ENCODE measurements around the gene ABCC8.

The ABCC8 gene

DNA sequence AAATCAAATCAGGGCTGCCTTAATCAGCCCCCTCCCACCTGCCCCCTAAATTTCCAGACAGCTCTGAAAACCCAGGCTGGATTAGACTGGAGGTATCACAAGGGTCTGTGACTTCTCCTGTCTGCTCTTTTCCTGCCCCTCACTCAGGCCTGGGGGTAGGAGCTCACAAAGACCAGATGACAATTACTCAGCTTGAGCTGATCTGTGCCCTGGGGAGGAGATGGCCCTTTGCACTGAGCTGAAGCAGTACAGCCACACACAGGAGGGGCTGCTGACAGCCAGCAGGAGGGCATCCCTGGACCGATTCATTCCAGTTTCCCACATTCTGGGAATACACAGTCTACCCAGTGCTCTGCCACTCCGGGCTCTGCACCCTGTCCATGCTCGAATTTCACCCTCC, 4.2 kb downstream of the ABCC8 start:
- no peak for DNase-seq (ENCODE audit: low read depth in 3 of 3)

DNA sequence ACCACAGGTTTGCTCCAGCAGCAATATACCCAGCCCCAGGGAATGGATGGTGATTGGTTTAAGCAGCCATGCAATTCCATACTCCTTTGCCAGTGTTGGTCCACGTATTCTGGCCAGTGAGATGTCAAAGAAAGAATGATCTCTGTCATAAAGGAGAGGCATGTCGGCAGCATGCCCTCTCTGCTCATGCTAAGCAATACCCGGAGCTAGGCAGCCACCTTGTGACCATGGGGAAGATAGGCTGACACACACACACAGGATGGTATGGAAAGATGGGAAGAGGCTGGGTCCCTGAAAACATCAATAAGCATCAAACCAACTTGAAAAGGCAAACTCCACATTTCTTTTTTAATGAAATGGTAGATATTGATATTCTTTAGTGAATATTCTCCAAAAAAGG, 5.1 kb downstream of the ABCC8 start:
- no peak for DNase-seq (ENCODE audit: low read depth in 3 of 3)

DNA sequence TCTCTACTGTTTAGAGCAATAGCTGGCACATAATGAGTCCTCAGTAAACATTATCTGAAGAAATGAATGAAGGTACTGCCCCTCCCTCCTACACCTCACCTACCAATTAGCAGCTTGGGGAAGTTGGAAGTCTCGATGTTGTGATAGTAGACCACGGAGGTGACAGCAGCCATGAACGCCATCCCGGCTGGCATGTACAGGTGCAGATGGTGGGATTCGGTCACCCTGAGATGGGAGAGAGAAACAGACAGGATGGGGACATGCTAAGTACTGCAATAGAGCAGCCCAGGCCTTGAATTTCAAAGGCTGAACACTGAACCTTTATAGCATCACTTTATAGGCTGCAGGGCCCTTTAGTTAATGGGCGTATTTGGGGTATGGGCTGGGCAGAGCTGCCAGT, 6.6 kb downstream of the ABCC8 start:
- no peak for DNase-seq (ENCODE audit: low read depth in 3 of 3)

DNA sequence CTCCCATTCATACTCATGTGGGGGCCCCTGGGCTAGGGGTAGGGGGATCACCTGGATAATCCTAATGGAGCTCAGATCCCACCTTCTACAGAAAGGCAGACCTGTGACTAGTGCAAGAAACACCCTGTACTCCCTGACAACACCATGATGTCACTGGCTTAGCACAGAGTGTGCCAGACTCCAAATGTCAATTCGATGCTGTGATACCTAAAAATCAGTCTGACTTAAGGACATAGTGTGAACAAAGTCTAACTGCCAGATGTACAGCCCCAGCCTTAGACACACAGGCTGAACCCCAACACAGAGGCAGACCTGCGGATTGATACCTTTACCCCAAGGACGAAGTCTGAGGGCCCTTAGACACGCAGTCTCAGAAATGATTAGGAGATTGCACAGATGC, 8.5 kb downstream of the ABCC8 start:
- no peak for DNase-seq (ENCODE audit: low read depth in 3 of 3)

DNA sequence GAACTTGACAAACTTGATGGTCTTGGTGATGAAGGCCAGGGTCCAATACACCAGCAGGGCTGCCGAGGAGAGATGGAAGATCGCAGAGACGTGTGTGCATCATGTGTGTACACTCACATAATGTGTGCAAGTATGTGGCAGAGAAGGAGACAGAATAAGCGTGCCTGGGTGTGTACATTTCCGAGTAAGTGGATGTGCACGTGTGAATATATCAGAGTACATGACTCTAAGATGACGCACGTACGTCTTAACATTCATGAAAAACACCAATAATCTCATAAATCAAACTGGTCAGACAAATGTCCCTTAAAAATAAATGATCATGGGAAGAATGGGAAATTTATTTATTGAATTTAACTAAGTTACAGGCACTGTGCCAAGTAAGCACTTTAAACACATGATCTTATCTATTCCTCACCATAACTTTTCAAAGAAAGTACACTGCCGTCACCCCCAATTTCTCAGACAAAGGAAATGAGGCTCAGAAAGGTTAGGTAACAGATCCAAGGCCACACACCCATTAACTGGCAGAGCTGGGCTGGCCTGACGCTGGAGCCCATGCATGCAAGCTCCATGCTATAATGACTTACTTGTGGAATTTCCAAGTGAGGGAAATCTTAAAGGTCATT, 13.0 kb downstream of the ABCC8 start:
- DNase-seq (ENCODE audit: low read depth in 3 of 3), result no peak

DNA sequence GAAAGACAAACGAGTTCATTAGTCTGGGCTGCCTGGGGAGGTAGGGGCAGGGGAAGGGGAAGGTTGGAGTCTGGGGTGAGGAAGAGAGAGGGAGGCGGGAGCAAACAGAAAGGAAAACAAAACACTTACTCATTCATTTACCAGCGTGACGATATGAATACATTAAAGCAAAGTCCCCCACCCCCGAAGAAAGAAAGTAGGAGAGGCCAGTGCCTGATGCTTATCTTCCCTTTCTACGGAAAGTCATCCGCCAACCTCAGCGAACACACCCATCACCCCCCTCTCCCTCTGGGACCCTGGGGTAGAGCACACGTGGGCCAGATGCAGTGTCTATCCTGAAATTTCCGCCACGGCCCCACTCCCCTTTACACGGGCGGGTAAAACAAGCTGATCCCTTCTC, 13.7 kb downstream of the ABCC8 start:
- DNase-seq (ENCODE audit: low read depth in 3 of 3), result no peak

DNA sequence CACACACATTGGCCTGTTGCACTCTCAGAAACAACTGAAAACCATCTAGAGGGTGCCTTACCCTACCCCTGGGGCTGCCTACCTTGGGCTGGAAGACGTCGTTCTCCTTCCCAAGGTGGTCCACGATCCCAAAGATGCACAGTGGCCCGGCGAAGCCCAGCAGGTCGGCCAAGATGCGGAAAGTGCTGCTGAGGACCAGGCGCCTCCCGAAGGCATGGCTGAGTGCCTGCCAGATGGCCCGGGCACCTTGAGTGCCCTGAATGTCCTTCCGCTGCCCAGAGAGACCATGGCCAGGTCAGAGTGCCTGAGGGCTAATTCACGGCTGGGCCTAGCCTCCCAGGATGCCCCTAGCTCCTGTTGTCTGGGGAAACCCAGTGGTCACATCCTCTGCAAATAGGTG, 16.2 kb downstream of the ABCC8 start:
- DNase-seq (ENCODE audit: low read depth in 3 of 3), result no peak

DNA sequence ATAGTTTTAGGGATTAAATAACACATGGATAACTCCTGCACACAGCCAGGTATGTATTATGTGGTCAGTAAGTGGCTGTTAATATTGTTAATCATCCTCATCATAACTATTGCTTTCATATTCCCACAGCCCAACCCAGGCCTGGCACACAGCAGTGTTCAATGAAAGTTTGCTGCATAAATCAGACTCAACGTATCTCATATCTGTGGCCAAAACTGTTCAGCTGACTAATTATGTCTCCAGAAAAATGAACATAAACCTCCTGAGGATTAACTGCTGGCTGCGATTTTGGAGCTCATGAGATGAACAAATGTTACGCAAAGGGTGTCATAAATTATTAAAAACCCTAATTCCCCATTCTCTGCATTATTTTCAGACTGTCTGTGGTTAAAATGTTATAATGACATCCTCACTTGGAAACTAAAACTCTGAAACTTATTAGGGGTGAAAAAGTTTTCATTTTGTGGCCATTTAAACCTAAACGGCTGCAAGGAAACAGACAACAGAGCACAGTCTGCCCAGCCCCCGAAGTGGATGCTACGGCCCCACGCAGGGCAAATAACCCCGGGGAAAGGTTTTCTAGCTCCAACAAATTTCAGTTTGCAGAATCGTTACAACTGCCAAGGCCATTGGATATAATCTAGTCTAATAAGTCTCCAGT, 17.3 kb downstream of the ABCC8 start:
- no peak for DNase-seq (ENCODE audit: low read depth in 3 of 3)

DNA sequence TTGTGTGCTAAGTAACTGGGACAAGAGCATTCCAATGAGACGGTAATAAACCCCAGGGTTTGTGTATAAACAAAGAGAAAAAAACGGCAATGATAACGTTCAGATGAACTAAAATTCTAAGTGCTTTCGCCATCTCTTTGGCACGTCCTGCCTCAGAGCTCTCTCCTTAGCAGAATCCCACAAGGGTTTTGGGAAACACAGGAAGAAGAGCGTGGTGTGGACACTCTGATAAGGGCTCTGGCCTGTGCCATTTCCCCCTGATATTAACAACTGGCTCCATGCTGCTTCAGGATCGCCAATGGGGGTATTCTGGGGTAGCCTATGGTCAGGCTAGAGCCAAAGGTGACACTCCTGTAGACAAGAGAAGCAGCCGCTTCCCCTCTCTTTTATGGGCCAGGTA, 18.4 kb downstream of the ABCC8 start:
- DNase-seq (ENCODE audit: low read depth in 3 of 3), result no peak

DNA sequence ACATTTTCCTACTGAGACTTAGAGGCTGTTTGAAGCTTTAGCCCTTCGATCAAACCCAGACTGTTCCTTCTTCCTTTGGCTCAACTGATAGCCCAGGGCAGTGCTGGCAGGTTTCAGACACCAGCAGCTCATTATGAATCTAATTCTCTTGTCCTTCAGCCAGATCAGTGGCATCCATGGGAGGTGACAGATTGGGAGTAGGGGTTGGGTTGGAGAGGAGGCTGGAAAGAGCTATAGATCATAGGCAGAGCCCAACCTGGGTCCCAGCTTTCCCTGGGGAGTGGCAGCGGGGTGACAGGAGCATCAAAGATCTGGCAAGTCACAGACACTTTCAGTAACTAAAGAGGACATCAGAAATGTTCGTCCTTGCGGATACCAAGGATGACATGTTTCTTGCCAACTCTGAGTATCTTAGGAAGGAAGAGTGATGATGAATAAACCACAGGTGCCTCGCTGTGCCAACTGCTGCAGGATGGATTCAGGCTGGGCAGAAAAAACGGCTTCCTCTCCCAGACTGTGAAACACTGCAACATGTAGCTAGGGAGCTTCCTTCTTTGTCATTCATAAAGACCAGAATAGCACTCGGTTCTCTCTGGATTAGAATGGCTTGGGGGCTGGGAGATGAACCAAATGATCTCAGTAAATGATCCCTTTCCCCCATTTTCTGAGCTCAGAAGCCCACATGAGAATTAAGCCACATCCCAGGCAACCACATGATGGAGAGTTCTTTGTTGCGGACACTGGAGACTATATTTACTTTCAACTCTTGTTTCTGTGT, 19.1 kb downstream of the ABCC8 start:
- no peak for DNase-seq (ENCODE audit: low read depth in 3 of 3)

DNA sequence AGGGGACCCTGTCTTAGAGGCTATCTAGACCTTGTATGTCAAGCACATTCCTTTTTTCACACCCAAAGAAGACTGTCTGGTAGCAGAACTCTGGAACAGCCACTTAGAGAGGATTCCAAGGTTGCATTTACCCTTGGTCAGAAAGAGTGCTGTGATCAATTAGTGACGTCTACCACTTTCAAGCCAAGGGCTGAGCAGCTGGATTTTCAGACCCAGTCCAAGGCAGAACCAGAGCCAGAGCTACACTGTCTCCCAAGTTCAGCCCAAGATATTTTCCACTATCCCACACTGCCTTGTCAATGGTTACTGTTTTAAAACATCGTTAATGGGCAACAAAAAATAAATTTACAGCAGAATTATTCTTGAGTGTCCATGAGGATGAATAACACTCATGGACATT, 24.0 kb downstream of the ABCC8 start:
- DNase-seq (ENCODE audit: low read depth in 3 of 3), result no peak

DNA sequence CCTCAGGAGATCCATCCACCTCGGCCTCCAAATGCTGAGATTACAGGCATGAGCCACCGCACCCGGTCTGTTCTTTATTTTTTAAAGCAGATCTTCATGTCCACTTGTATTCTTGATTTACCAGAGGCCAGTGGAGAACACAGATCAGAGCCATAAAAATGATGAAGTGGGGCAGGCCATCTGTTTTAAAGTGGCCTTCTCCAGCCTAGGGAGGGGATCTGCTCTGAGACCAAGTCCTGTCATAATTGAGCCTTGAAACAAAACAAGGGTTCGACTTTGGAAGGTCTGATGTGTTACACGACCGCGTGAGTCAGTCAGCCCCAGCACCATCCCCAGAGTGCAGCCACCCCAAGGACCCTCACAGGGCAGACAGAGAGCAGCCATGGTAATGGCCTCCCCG, 27.5 kb downstream of the ABCC8 start:
- no peak for DNase-seq (ENCODE audit: low read depth in 3 of 3)

DNA sequence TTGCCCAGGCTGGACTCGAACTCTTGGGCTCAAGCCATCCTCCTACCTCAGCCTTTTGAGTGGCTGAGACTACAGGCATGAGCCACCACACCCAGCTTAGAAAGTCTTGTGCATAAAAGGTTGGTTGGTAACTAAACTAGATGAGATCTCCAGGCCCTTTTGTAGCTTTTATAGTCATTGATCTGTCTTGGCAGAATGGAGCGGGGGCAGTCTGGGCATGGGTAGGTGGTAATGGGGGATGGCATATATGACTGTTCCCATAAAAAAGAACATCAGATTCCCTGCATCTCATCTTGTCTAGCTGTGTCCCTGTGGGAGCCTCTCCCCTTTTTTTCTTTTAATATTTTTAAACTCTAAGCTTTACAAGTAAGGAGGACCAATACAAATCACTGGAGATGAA, 30.2 kb downstream of the ABCC8 start:
- no peak for DNase-seq (ENCODE audit: low read depth in 3 of 3)

DNA sequence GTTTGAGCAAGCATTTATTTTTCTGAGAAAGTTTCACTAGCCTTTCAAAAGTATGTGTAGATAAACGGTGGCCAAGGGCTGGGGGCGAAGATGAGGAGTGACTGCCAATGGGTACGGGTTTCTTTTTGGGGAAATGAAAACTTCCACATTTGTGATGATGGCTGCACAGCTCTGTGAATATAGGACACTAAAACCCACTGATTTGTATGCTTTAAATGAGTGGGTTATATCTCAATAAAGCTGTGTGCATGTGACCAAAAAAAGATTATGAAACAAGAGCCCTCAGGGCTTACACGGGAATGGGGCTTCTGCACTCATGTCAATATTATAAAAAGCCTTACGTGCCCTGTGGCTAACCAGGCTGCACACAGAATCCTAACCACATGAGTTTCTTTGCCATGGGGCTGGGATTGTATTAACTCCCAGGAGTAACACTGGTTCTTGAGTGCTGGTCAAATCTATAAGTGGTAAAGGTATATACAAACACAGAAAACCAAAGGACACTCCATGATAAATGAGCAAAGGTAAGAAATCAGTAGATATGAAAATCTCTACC, 31.3 kb downstream of the ABCC8 start:
- no peak for DNase-seq (ENCODE audit: low read depth in 3 of 3)

DNA sequence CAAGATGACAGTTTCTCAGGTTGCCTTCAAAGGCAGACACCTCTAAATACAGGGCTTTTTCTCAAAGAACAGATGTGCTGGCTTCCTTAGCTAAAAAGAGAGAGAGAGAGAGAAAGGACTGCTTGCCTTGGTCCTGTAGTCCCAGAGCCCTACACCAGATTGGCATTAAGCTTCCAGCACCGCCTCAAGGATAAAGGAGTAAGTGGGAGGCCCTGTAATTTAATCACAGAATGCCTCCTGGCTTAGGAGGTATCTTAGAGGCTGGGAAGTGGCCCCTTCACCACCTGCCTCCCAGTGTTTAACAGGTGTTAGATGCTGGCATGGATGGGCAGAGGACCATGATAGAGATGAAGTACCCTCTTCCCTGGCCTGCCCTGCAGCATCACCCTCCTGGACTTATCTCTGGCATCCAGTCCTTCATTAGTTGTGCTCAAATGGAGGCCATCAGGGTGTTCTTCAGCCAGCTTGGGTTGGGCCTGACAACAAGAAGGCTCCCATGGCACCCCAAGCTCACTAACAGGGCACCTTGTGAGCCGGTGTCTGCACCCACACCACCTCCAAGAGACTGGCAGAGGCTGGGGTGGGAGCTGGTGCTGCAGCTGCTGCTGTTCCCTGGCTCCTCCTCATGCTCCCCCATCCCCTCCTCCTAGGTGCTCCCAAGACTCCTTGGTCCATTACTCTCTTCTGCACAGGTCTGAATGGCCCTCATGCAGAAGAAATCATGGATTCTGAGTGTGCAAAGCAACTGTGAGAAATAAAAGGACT, 32.5 kb downstream of the ABCC8 start:
- no peak for DNase-seq (ENCODE audit: low read depth in 3 of 3)

DNA sequence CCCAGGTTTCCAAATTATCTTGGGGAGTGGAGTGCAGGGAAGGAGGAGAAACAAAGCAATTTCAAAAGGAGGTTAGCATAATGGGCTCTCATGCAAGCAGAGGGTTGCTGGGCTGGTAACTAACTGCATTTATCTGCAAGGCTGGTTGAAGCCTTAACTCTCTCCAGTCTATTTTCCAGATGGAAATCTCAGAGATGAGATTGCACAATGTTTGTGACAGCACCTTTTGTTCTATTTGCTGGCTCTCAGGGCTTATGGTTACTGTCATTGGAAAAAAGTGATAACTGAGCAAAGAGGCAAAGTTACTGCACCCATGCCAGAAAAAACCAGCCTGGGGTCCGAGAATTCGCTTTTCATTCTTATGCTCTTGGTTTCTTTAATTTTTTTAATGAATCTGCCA, 33.2 kb downstream of the ABCC8 start:
- no peak for DNase-seq (ENCODE audit: low read depth in 3 of 3)

DNA sequence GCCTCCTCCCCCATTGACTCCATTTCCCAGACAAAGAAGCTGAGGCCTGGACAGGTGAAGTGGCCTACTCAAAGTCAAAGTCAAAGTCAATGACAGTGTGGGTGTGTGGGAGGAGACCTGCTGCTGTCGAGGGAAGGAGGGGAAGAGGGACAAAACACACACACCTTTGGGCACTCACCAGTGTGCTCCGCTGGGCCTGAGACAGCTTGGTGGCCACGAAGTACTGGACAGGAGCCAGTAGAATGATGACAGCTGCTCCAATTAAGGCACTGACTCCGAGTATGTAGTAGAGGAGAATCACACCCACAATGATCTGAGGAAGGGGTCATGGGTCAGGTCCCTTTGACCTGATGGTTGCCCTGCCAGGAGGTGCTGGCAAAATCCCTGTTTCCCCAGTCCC, 33.6 kb downstream of the ABCC8 start:
- no peak for DNase-seq (ENCODE audit: low read depth in 3 of 3)

DNA sequence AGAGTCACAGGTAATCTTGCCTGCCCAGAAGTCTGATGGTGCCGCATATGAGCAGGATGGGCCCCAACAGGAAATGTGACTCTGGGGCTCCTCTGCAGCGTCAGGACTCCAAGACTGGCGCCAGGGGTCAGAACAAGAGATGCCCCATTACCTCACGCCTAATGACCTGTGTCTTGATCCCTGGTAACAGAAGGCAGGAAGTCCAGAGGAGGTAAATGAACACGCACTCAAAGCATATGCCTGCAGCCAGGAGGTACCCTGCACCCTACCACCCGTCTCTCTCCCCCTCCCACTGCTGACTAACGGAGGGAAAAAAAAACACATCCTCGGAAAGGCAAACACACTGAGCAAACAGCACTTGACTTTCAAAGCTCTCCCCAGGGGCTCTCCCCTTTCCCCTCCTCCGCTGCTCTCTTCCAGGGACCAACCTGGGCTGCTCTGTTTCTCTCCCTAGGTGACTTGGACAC, 37.3 kb downstream of the ABCC8 start:
- no peak for DNase-seq (ENCODE audit: low read depth in 3 of 3)

DNA sequence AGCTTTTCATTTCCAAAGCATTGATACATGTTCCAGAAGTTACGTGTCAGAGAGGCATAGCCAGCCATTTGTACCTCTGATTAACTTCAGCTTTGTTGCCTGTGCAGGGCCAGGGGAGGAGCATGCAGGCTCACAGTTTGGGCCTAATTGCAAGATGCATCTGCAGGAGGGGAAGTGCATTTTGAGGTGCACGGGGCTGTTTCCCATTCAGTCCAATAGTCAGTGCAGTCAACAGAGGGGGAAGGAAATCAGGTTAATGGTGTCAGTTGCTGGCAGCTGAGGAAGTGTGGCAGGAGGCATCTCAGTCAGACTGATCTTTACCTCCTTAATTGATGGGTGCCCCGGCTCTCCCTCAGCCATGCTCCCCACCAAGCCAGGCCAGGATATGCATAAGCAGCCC, 39.3 kb downstream of the ABCC8 start:
- no peak for DNase-seq (ENCODE audit: low read depth in 3 of 3)

DNA sequence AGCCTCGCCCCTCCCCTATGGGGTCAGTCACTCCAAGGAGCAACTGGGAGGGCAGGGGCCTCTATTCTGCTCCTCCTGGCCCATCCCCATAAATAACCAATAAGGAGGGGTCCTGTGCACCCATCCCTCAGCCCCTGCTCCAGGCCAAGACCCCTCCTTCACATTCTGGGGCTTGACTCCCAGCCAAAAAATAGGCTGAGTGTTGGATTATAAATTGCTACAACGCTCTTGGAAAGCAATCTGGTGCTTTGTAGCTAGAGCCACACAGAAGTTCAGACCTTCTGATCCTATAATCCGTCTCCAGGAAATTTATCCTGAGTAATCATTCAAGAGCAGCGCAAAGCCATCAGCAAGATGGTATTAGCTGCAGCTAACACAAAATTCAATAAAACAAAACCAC, 42.5 kb downstream of the ABCC8 start:
- no peak for DNase-seq (ENCODE audit: low read depth in 3 of 3)

DNA sequence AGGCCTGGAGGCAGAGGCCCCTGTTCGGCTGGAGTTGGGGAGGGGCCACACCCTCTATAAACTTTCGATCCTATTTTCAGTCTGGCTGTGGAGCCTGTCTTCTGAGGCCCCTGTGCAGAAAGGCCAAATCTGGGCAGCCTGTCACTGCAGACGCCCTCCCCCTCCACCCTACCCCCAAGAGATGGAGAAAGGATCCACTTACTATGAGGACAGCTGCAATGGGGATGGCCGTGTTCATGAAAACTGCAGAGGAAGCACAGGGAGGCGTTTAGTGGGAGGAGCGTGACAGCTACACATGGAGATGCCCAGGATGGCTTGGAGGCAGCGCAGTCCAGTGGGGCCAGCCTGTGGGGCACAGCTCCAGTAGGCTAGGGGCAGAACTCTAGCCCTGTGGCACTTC, 44.6 kb downstream of the ABCC8 start:
- DNase-seq (ENCODE audit: low read depth in 3 of 3), result no peak

DNA sequence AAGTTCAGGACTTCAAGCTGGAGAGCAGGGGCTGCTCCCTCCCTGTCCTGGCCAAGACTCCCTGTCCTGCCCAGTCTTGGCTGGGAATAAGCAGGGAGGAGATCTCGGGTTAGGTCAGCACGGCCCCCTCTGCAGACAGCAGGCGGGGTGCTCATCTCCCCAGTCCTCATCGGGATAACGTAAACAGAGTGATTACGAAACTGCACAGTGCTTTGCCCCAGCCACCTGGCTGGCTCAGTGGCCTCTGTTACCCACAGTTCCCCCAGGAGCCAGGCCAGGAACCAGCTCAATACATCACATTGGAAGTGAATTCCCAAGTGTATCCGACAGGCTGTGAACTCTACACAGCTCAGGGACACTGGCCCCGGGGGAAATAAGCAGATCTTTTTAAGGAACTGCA, 45.5 kb downstream of the ABCC8 start:
- DNase-seq (ENCODE audit: low read depth in 3 of 3), result no peak

Measured in stimulated activated CD4-positive, alpha-beta T cell treated with anti-CD3 and anti-CD28 coated beads, TNF-alpha, amount 100 ng/mL, for 4 hours (primary cell).